Progenitor cell of endocrine pancreas (in vitro differentiated cells): Measurements from ENCODE around the gene KCNK4. TPM values are rescaled to one million over a fixed set of nuclear protein-coding genes. Genes with fewer than 3 reads are reported as not detected.

Experiments
- DNase-seq: peaks from one replicate; pipeline ENCODE4 v3.0.0; 2021; ENCODE audit warnings: low spot score; ENCODE audit not compliant: unreplicated experiment
- H3K27ac Mint-ChIP-seq: 2 replicates; pipeline ENCODE4 v1.8.0; 2021; ENCODE audit warnings: mild to moderate bottlenecking, moderate library complexity, mixed read lengths
- H3K27me3 Mint-ChIP-seq: 2 replicates; pipeline ENCODE4 v1.8.0; 2021; ENCODE audit warnings: mixed read lengths
- H3K36me3 Mint-ChIP-seq: 2 replicates; pipeline ENCODE4 v1.8.0; 2022; ENCODE audit warnings: mixed read lengths; ENCODE audit not compliant: insufficient read depth
- H3K4me1 Mint-ChIP-seq: 2 replicates; pipeline ENCODE4 v1.8.0; 2021; ENCODE audit warnings: low read depth, mixed read lengths
- H3K4me3 Mint-ChIP-seq: 2 replicates; pipeline ENCODE4 v1.8.0; 2021; ENCODE audit warnings: low read depth, mild to moderate bottlenecking, moderate library complexity, mixed read lengths
- H3K9me3 Mint-ChIP-seq: 2 replicates; pipeline ENCODE4 v1.8.0; 2021; ENCODE audit warnings: low read depth, mixed read lengths
- total RNA-seq: library from RNA; stranded (reverse); gene quantifications from 2 replicates; pipeline ENCODE4 v1.2.1, GENCODE V29; 2021
- TF ChIP-seq, protein P1 (sequence below): fragments of 200-600 bp; sonication (generic); IDR thresholded peaks from one replicate; pipeline ENCODE4 v1.5.0; 2021; ENCODE audit warnings: antibody characterized with exemption, mild to moderate bottlenecking; ENCODE audit not compliant: unreplicated experiment

The KCNK4 gene
- total RNA-seq, 1 donor from 2014 or later, result 0.62 TPM

DNA sequence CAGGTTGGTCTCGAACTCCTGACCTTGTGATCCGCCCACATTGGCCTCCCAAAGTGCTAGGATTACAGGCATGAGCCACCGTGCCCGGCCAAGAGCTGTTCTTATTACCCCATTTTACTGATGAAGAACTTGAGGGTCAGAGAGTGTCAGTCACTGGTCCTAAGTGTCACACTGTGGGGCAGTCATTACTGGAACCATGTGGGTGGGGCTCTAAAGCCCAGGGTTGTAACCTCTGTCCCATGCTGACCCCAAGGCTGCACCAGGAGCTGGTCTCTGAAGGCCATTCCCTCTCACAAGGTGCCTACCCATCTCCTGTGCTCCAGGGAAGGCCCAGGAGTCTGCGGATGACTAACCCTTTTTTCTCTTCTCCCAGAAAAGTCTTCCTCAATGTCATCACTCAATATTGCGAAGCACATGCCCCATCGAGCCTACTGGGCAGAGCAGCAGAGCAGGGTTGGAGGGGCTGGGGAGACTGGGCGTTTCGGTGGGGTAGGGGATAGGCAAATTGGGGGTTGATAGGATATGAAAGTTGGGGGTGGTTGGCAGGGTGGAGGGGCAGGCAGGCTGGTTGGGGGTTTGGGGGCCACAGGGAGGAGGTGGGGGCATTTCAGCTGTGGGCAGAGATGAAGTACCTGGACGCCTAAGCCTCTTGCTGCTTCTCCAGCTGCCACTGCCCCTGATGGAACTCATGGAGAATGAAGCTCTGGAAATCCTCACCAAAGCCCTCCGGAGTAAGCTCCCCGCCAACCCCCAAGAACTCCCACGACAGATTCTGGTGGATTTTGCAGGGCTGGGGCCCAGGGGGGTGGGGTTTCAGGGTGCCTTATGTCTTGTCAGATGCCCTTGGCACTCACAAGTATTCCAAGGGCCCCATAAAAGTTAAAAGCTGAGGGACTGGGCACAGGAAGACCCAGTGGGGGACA lies 12.3 kb downstream of the KCNK4 start:
- DNase-seq, result no peak
- Mint-ChIP-seq H3K36me3 (no peaks in the 10 kb centered on the region), H3K27ac (no peak overlapping the region), H3K9me3 (no peaks in the 10 kb centered on the region), H3K27me3 (peaks cover 36% of the 10 kb centered on the region), H3K4me1 (peaks cover 14% of the 10 kb centered on the region), H3K4me3 (no peak overlapping the region)
- TF ChIP-seq, protein P1, sequence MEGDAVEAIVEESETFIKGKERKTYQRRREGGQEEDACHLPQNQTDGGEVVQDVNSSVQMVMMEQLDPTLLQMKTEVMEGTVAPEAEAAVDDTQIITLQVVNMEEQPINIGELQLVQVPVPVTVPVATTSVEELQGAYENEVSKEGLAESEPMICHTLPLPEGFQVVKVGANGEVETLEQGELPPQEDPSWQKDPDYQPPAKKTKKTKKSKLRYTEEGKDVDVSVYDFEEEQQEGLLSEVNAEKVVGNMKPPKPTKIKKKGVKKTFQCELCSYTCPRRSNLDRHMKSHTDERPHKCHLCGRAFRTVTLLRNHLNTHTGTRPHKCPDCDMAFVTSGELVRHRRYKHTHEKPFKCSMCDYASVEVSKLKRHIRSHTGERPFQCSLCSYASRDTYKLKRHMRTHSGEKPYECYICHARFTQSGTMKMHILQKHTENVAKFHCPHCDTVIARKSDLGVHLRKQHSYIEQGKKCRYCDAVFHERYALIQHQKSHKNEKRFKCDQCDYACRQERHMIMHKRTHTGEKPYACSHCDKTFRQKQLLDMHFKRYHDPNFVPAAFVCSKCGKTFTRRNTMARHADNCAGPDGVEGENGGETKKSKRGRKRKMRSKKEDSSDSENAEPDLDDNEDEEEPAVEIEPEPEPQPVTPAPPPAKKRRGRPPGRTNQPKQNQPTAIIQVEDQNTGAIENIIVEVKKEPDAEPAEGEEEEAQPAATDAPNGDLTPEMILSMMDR, result no peak

DNA sequence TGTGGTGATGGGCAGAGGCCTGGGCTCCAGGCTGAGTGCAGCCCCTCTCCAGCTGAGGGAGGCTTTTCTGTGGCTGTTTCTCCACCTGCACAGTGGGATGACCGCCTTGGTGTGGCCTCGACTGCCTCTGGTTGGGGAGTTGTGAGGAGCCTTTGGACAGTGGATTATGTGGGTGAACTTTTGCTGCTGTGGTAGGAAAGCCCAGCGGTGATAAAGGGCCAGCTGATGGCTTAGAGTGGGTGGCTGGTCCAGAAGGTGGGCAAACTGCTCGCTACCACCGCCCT lies 12.9 kb downstream of the KCNK4 start:
- Mint-ChIP-seq H3K4me1 (peaks cover 14% of the 10 kb centered on the region), H3K36me3 (no peaks in the 10 kb centered on the region), H3K9me3 (no peaks in the 10 kb centered on the region), H3K27me3 (peaks cover 30% of the 10 kb centered on the region), H3K27ac (no peak overlapping the region), H3K4me3 (no peak overlapping the region)
- TF ChIP-seq, protein P1, result no peak
- DNase-seq, result no peak

DNA sequence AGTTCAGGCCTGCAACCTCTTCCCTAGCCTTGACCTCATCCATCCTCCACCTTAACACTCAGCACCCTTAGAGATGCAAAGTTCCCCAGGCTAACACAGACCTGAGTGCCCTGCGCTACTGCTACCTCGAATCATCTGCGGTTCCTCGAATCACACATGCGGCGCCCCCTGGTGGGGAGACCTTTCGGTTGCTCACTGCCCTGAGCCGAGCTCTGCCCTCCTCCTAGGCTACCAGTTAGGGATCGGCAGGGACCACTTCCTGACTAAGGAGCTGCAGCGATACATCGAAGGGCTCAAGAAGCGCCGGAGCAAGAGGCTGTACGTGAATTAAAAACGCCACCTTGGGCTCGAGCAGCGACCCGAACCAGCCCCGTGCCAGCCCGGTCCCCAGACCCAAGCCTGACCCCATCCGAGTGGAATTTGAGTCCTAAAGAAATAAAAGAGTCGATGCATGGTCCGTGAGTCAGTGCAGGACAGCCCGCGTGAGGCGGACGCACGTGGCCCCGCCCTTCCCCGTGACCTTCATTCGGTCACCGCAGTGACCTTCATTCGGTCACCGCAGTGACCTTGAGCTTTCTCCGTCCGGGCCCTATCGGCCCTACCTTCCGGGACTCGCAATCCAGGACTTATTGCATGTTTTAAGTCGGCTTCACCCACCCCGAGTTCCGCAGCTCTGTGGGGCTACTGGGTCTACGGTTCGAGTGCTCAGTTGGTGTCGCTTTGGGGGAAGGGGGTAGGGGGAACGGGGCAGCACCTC lies 13.4 kb downstream of the KCNK4 start:
- Mint-ChIP-seq H3K27ac (peak overlapping the region; percentile 95), H3K9me3 (no peaks in the 10 kb centered on the region)

DNA sequence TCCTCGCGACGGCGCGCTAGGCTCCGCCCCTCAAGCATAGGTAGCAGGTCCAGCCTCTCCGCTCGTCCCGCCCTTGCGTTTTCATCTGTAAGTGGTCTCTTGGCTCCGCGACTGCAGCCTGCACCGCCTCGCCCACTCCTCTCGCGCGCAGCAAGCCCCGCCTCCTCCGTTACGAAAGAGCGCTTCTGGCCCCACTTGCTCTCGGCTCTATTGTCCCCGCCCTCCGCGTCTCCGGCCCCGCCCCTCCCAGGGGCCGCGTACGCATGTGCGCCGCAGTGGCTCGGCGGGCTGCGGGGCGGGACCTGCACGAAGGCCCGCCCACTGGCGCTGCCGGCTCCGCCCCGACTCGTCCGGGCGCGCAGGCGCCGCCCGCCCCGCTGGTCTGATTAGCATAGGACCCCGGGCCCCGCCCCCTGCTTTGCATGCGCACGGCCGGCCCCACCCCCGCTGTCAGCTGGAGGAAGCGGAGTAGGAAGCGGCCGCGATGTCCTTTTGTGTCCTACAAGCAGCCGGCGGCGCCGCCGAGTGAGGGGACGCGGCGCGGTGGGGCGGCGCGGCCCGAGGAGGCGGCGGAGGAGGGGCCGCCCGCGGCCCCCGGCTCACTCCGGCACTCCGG lies 14.1 kb downstream of the KCNK4 start, which contains the start of gene ESRRA:
TSS of gene ESRRA (plus strand) at position 450 of the 616 bp plus-strand sequence. CDS start 1,656 bp downstream, outside the sequence.
- H3K4me3 Mint-ChIP-seq, result peak within 1 kb of the TSS; percentile 94
- no peaks in the 10 kb centered on the region for H3K9me3 Mint-ChIP-seq
- H3K27ac Mint-ChIP-seq, result peak within 1 kb of the TSS; percentile 96
- H3K36me3 Mint-ChIP-seq, result no peaks in the 10 kb centered on the region
- DNase-seq, result peak; percentile 99
- peaks cover 18% of the 10 kb centered on the region for H3K27me3 Mint-ChIP-seq
- TF ChIP-seq, protein P1, result no peak
- H3K4me1 Mint-ChIP-seq, result peaks cover 12% of the 10 kb centered on the region

More for the DNA sequence above, 13.4 kb downstream of the KCNK4 start:
- Mint-ChIP-seq H3K4me1 (peaks cover 14% of the 10 kb centered on the region), H3K4me3 (peak overlapping the region; percentile 79), H3K27me3 (peaks cover 25% of the 10 kb centered on the region), H3K36me3 (no peaks in the 10 kb centered on the region)
- TF ChIP-seq, protein P1, result peak; percentile 85
- DNase-seq, result peak; percentile 82
